ENCODE data around the gene RICTOR. TPM values are rescaled to one million over a fixed set of nuclear protein-coding genes. Genes with fewer than 3 reads are reported as not detected.

The RICTOR gene
- total RNA-seq, 4 donors from 2014 or later = 24.0 to 46.1 (median 31.9) TPM

- ATAC-seq = no peak
These were observed 41.6 kb upstream of the RICTOR start for GRCh38 chr5:39115644-39116343.

GRCh38 chr5:39114155-39114554 is 40.0 kb upstream of the RICTOR start:
- Histone ChIP-seq H3K27ac (no peak overlapping the region), H3K9me3 (no peaks in the 10 kb centered on the region), H3K27me3 (no peaks in the 10 kb centered on the region), H3K36me3 (no peaks in the 10 kb centered on the region), H3K4me3 (no peak overlapping the region), H3K4me1 (no peaks in the 10 kb centered on the region)
- 81 to 86% methylated on average over 4 of the region's 4 CpGs for WGBS, 2 donors (ENCODE audit: low coverage in 1 of 2)
- TF ChIP-seq POLR2AphosphoS5 (IDR thresholded peaks at IDR 0.05) = no peak
- no peak for ATAC-seq

More at GRCh38 chr5:39115644-39116343, 41.6 kb upstream of the RICTOR start:
- Histone ChIP-seq H3K36me3 (no peaks in the 10 kb centered on the region), H3K27ac (no peak overlapping the region), H3K4me1 (no peaks in the 10 kb centered on the region), H3K9me3 (no peaks in the 10 kb centered on the region), H3K4me3 (no peak overlapping the region), H3K27me3 (no peaks in the 10 kb centered on the region)
- WGBS, 2 donors (ENCODE audit: low coverage in 1 of 2) = 36 to 66% methylated on average over 3 to 4 of the region's 5 CpGs
- no peak for TF ChIP-seq EP300 (IDR thresholded peaks at IDR 0.05)
- no peak for TF ChIP-seq POLR2AphosphoS5 (IDR thresholded peaks at IDR 0.05)
- no peak for TF ChIP-seq CTCF (IDR thresholded peaks at IDR 0.05)
- TF ChIP-seq POLR2A (IDR thresholded peaks at IDR 0.05) = no peak

GRCh38 chr5:39113354-39113953 is 39.3 kb upstream of the RICTOR start:
- Histone ChIP-seq H3K27ac (no peak overlapping the region), H3K9me3 (no peaks in the 10 kb centered on the region), H3K27me3 (no peaks in the 10 kb centered on the region), H3K4me1 (no peaks in the 10 kb centered on the region), H3K36me3 (no peaks in the 10 kb centered on the region), H3K4me3 (no peak overlapping the region)
- ATAC-seq = no peak
- no peak for TF ChIP-seq CTCF (IDR thresholded peaks at IDR 0.05)
- no peak for TF ChIP-seq POLR2A (IDR thresholded peaks at IDR 0.05)
- no peak for TF ChIP-seq EP300 (IDR thresholded peaks at IDR 0.05)
- no peak for TF ChIP-seq POLR2AphosphoS5 (IDR thresholded peaks at IDR 0.05)
- WGBS, 2 donors (ENCODE audit: low coverage in 1 of 2) = 67 to 82% methylated on average over 4 of the region's 4 CpGs

- no peak for TF ChIP-seq POLR2A (IDR thresholded peaks at IDR 0.05)
- WGBS, 2 donors (ENCODE audit: low coverage in 1 of 2) = 82 to 94% methylated on average over 2 of the region's 2 CpGs
These were observed 35.4 kb upstream of the RICTOR start for GRCh38 chr5:39109606-39110005.

GRCh38 chr5:39108987-39109386 is 34.8 kb upstream of the RICTOR start:
- Histone ChIP-seq H3K27me3 (no peaks in the 10 kb centered on the region), H3K4me1 (no peaks in the 10 kb centered on the region), H3K36me3 (no peaks in the 10 kb centered on the region), H3K27ac (no peak overlapping the region), H3K4me3 (no peak overlapping the region), H3K9me3 (no peaks in the 10 kb centered on the region)
- WGBS, 2 donors (ENCODE audit: low coverage in 1 of 2) = 48 to 65% methylated on average over 3 of the region's 3 CpGs
- TF ChIP-seq POLR2A (IDR thresholded peaks at IDR 0.05) (no peak), POLR2AphosphoS5 (IDR thresholded peaks at IDR 0.05) (no peak), CTCF (IDR thresholded peaks at IDR 0.05) (no peak), EP300 (IDR thresholded peaks at IDR 0.05) (no peak)
- no peak for ATAC-seq

More at GRCh38 chr5:39109606-39110005, 35.4 kb upstream of the RICTOR start:
- Histone ChIP-seq H3K4me1 (no peaks in the 10 kb centered on the region), H3K27ac (no peak overlapping the region), H3K27me3 (no peaks in the 10 kb centered on the region), H3K4me3 (no peak overlapping the region), H3K9me3 (no peaks in the 10 kb centered on the region), H3K36me3 (no peaks in the 10 kb centered on the region)
- ATAC-seq = no peak

GRCh38 chr5:39107350-39107749 is 33.2 kb upstream of the RICTOR start:
- TF ChIP-seq CTCF (IDR thresholded peaks at IDR 0.05) (no peak), POLR2A (IDR thresholded peaks at IDR 0.05) (no peak), EP300 (IDR thresholded peaks at IDR 0.05) (no peak), POLR2AphosphoS5 (IDR thresholded peaks at IDR 0.05) (no peak)

More at GRCh38 chr5:39107350-39107749, 33.2 kb upstream of the RICTOR start:
- Histone ChIP-seq H3K36me3 (no peaks in the 10 kb centered on the region), H3K27me3 (no peaks in the 10 kb centered on the region), H3K4me3 (no peak overlapping the region), H3K4me1 (no peaks in the 10 kb centered on the region), H3K9me3 (no peaks in the 10 kb centered on the region), H3K27ac (no peak overlapping the region)
- ATAC-seq = no peak
